Osteoblast (primary cell): ENCODE data around the gene BMS1. TPM values are rescaled to one million over a fixed set of nuclear protein-coding genes. Genes with fewer than 3 reads are reported as not detected.
"Not testable (repeated sequence)": the region's sequence is repeated elsewhere in the genome, so short reads cannot be mapped to it uniquely, and the experiment has no call there.

Experiments used
- DNase-seq: peaks from one replicate; pipeline ENCODE4 v3.0.0; 2011; ENCODE audit warnings: low spot score, mixed read lengths; ENCODE audit not compliant: insufficient read length; ENCODE audit errors: missing footprints
- H2AFZ ChIP-seq: 2 replicates; pipeline ENCODE4 v1.6.0; 2011; ENCODE audit warnings: mild to moderate bottlenecking, low read length
- H3K27ac ChIP-seq: 2 replicates; pipeline ENCODE4 v1.5.1; 2011; ENCODE audit warnings: mild to moderate bottlenecking, low read depth, low read length, moderate library complexity
- H3K27me3 ChIP-seq: 2 replicates; pipeline ENCODE4 v1.6.0; 2012; ENCODE audit warnings: mild to moderate bottlenecking, control low read depth, inconsistent platforms, low read length, moderate library complexity; ENCODE audit not compliant: insufficient read depth
- H3K36me3 ChIP-seq: 2 replicates; pipeline ENCODE4 v1.5.1; 2011; ENCODE audit warnings: mild to moderate bottlenecking, low read length, control low read depth, moderate library complexity; ENCODE audit not compliant: insufficient read depth
- H3K4me1 ChIP-seq: 2 replicates; pipeline ENCODE4 v1.5.1; 2011; ENCODE audit warnings: mild to moderate bottlenecking, low read length, control low read depth, moderate library complexity; ENCODE audit not compliant: insufficient read depth
- H3K4me2 ChIP-seq: 2 replicates; pipeline ENCODE4 v1.6.0; 2011; ENCODE audit warnings: mild to moderate bottlenecking, low read length; ENCODE audit not compliant: insufficient read depth
- H3K4me3 ChIP-seq: fragments of 200-600 bp; sonication (generic); 3 replicates; pipeline ENCODE4 v1.5.1; 2012; ENCODE audit warnings: mild to moderate bottlenecking, low read length, inconsistent platforms; ENCODE audit not compliant: insufficient read depth
- H3K79me2 ChIP-seq: 2 replicates; pipeline ENCODE4 v1.6.0; 2012; ENCODE audit warnings: mild to moderate bottlenecking, low read length, control low read depth, inconsistent platforms; ENCODE audit not compliant: insufficient read depth
- H3K9me3 ChIP-seq: 2 replicates; pipeline ENCODE4 v1.5.1; 2011; ENCODE audit warnings: low read depth, low read length, control low read depth
- H4K20me1 ChIP-seq: 2 replicates; pipeline ENCODE4 v1.6.0; 2012; ENCODE audit warnings: mild to moderate bottlenecking, low read length, control low read depth; ENCODE audit not compliant: insufficient read depth
- CTCF ChIP-seq: IDR thresholded peaks from 2 replicates; pipeline ENCODE4 v1.5.1; 2011; ENCODE audit warnings: mild to moderate bottlenecking, low read depth, low read length, moderate library complexity; ENCODE audit errors: extremely low read depth
- total RNA-seq: library from RNA; depleted of rRNA; stranded (reverse); fragments of >200 nt; gene quantifications from 2 replicates; pipeline ENCODE4 v1.2.3, GENCODE V29; 2012

BMS1 gene
- total RNA-seq, 1 donor: 14.5 TPM

DNA sequence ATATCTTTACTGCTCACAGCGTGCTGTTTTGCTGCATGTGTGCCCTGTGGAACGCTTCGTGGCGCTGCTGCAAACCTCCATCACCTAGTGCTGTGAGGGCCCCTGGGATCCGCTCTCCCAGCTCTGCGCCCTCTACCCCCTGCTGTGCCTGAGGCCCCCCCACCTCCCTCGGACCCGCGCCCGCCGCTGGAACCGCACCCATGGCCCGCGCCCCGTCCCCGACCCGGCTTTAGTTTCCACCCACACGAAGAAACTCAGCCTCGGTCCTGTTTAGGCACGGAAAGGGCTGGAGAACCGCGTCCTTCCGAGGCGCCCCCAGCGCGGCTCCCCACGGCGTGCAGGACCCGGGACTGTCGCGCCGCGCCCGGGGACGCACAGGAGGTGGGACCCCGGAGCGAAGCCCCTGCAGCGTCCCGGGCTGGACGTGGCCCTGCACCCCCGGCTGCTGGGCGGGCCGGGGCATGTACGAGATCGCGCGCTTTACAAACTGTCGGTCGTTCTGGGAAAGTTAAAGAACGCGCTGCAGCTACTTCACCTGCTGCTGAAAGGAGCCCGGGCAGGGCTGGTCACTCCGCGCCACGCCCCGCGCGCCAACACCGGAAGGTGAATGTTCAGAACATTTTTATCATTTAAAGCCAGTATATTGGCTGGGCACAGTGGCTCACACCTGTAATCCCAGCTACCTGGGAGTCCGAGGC lies 54.3 kb downstream of the BMS1 start:
- peak; percentile 85 for DNase-seq
- Histone ChIP-seq H3K36me3 (no peaks in the 10 kb centered on the region), H3K27ac (no peak overlapping the region), H3K9me3 (no peaks in the 10 kb centered on the region), H3K27me3 (no peaks in the 10 kb centered on the region), H3K4me3 (peak overlapping the region; percentile 61), H3K4me2 (peak overlapping the region; percentile 64), H3K4me1 (no peaks in the 10 kb centered on the region), H4K20me1 (no peaks in the 10 kb centered on the region), H3K79me2 (no peaks in the 10 kb centered on the region), H2AFZ (no peak overlapping the region)
- TF ChIP-seq CTCF: no peak

DNA sequence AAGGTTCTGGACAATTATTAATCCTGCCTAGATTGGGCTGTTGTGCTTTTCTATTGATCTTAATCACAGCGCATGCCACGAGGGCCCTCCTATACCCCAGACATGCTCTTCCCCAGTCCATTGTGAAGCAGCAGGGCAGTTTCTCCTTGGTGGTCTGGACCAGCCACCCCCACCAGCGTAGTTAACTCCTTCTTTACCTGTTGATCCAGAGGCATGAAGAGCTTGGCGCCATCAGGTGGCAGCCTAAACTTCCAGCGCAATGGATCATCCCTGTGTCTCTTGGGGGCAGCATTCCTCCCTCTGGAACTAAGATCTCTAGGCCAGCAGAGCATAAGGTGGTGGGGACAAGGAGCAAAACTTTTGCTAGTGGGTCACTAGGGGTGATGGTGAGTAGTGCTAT lies 62.2 kb downstream of the BMS1 start:
- not testable (repeated sequence) for H3K27ac ChIP-seq, H3K9me3 ChIP-seq, H4K20me1 ChIP-seq, H2AFZ ChIP-seq, H3K4me2 ChIP-seq, H3K4me1 ChIP-seq, DNase-seq, H3K79me2 ChIP-seq, H3K4me3 ChIP-seq, H3K27me3 ChIP-seq, H3K36me3 ChIP-seq

DNA sequence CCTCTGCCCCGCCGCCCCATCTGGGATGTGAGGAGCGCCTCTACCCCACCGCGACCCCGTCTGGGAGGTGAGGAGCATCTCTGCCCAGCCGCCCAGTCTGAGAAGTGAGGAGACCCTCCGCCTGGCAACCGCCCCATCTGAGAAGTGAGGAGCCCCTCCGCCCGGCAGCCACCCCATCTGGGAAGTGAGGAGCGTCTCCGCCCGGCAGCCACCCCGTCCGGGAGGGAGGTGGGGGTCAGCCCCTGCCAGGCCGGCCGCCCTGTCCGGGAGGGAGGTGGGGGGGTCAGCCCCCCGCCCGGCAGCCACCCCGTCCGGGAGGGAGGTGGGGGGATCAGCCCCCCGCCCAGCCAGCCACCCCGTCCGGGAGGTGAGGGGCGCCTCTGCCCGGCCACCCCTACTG lies 64.7 kb downstream of the BMS1 start:
- H3K79me2 ChIP-seq, DNase-seq, H3K27ac ChIP-seq, H3K27me3 ChIP-seq, H4K20me1 ChIP-seq, H3K4me1 ChIP-seq, H3K4me2 ChIP-seq, H2AFZ ChIP-seq, H3K4me3 ChIP-seq, H3K36me3 ChIP-seq, H3K9me3 ChIP-seq: not testable (repeated sequence)

DNA sequence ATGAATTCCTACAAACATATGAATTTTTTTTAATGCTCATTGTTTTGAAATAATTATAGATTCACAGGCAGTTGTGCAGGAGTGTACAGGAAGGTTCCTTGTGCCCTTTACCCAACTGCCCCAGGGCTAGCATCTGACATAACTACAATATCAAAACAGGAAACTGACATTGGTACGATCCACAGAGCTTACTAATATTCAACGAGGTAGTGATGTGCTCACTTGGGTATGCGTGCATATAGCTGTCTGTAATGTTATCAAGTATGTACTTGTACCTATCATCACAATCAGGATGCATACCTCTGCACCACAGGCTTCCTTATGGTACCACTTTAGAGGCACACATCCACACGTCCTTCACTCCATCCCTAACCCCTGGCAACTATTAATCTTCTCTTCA lies 68.3 kb downstream of the BMS1 start:
- TF ChIP-seq CTCF: no peak
- H3K27me3 ChIP-seq: no peaks in the 10 kb centered on the region
- no peaks in the 10 kb centered on the region for H3K9me3 ChIP-seq
- no peak overlapping the region for H3K27ac ChIP-seq
- no peak overlapping the region for H3K4me2 ChIP-seq
- no peak overlapping the region for H2AFZ ChIP-seq
- H3K79me2 ChIP-seq: no peaks in the 10 kb centered on the region
- no peaks in the 10 kb centered on the region for H3K36me3 ChIP-seq
- H4K20me1 ChIP-seq: no peaks in the 10 kb centered on the region
- no peak overlapping the region for H3K4me3 ChIP-seq
- no peaks in the 10 kb centered on the region for H3K4me1 ChIP-seq
- no peak for DNase-seq

- Histone ChIP-seq H3K9me3 (no peaks in the 10 kb centered on the region), H3K79me2 (no peaks in the 10 kb centered on the region), H2AFZ (no peak overlapping the region), H3K4me2 (no peak overlapping the region), H3K4me3 (no peak overlapping the region), H3K4me1 (no peaks in the 10 kb centered on the region), H3K27ac (no peak overlapping the region), H4K20me1 (no peaks in the 10 kb centered on the region), H3K36me3 (no peaks in the 10 kb centered on the region), H3K27me3 (peaks cover 12% of the 10 kb centered on the region)
- no peak for TF ChIP-seq CTCF
- DNase-seq: no peak
Observed at GRCh38 chr10:42859256-42859655, 76.7 kb downstream of the BMS1 start.

DNA sequence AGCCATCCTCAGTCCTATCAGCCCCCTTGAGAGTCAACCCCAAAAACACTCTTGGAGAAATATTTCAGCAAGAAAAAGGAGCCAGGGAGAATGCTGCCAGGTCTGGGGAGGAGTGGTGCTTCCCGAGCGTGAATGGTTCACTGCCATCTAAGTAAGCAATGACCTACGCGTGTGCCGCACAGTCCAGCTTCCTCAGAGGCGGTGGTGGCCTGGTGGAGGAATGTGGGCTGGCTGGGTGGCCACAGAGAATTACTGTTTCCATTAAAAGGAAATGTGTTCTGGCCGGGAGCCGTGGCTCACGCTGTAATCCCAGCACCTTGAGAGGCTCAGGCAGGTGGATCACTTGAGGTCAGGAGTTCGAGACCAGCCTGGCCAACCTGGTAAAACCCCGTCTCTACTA lies 77.4 kb downstream of the BMS1 start:
- H3K27me3 ChIP-seq: peaks cover 15% of the 10 kb centered on the region
- H4K20me1 ChIP-seq, H3K79me2 ChIP-seq, H3K36me3 ChIP-seq, DNase-seq, H3K9me3 ChIP-seq, H3K4me3 ChIP-seq, H3K27ac ChIP-seq, H2AFZ ChIP-seq, H3K4me2 ChIP-seq, H3K4me1 ChIP-seq: not testable (repeated sequence)

DNA sequence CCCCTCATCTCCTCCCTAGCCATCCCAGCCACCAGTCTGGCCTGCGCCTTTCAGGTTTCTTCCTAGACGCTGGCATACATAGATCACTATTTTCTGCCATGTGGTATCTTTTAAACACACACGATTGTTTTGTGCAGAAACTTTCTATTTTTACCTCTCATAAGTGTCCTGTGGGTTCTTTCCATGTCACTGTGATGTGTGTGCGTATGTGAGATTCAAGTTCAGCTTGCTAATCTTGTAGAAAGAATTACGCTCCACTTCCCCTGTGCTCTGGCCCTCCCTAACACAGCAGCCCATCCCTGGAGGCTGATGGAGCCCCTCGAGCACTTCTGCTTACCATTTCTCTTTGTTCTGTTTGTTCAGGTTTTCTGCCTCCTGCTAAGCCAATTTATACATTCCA lies 80.2 kb downstream of the BMS1 start:
- not testable (repeated sequence) for H3K4me2 ChIP-seq, H3K9me3 ChIP-seq, H3K79me2 ChIP-seq, DNase-seq, H3K36me3 ChIP-seq, H3K4me3 ChIP-seq, H3K27ac ChIP-seq, H2AFZ ChIP-seq, H3K4me1 ChIP-seq, H4K20me1 ChIP-seq
- H3K27me3 ChIP-seq: peaks cover 21% of the 10 kb centered on the region
